Muscle of back (tissue), 11 donors: ENCODE results near the gene GFRA1. TPM values are rescaled to one million over a fixed set of nuclear protein-coding genes. Genes with fewer than 3 reads are reported as not detected.

Experiments used
- DNase-seq, 3 donors: peaks; one replicate each; pipeline versions ENCODE4 v3.0.0 to v3.0.0-alpha.2; 2013
- polyA plus RNA-seq, 10 donors: library from polyadenylated mRNA; unstranded; fragments of 120-200 nt; gene quantifications; one replicate each; pipeline ENCODE4 v1.2.1, GENCODE V29; 2013; ENCODE audit not compliant: insufficient read length in 10 of 10

Gene GFRA1
- polyA plus RNA-seq, 10 donors, result 28.0 to 45.7 (median 37.4) TPM

GRCh38 chr10:116130006-116130405 lies 143.0 kb downstream of the GFRA1 start:
- DNase-seq, result no peak

GRCh38 chr10:116126954-116127695 lies 145.9 kb downstream of the GFRA1 start:
- no peak for DNase-seq

GRCh38 chr10:116126239-116126638 lies 146.8 kb downstream of the GFRA1 start:
- DNase-seq, result no peak

GRCh38 chr10:116125180-116125579 lies 147.8 kb downstream of the GFRA1 start:
- no peak for DNase-seq

GRCh38 chr10:116124777-116125176 lies 148.2 kb downstream of the GFRA1 start:
- no peak for DNase-seq

- no peak for DNase-seq
Measured at GRCh38 chr10:116122664-116123063, 150.3 kb downstream of the GFRA1 start.

- no peak for DNase-seq
Measured at GRCh38 chr10:116121640-116122525, 151.1 kb downstream of the GFRA1 start.

GRCh38 chr10:116120688-116121455 lies 152.1 kb downstream of the GFRA1 start:
- DNase-seq, result no peak

- no peak for DNase-seq
Measured at GRCh38 chr10:116118847-116119246, 154.2 kb downstream of the GFRA1 start.

- no peak for DNase-seq
Measured at GRCh38 chr10:116115797-116116196, 157.2 kb downstream of the GFRA1 start.

GRCh38 chr10:116115036-116115641 lies 157.9 kb downstream of the GFRA1 start:
- DNase-seq, result no peak

- DNase-seq, result peak in 1 of 3 donors; percentile 65
Measured at GRCh38 chr10:116113721-116114501, 159.1 kb downstream of the GFRA1 start.

GRCh38 chr10:116112232-116113231 lies 160.5 kb downstream of the GFRA1 start:
- no peak for DNase-seq

- DNase-seq, result no peak
Measured at GRCh38 chr10:116111483-116112095, 161.4 kb downstream of the GFRA1 start.

- no peak for DNase-seq
Measured at GRCh38 chr10:116110736-116111135, 162.3 kb downstream of the GFRA1 start.

GRCh38 chr10:116109881-116110280 lies 163.1 kb downstream of the GFRA1 start:
- no peak for DNase-seq

- DNase-seq, result no peak
Measured at GRCh38 chr10:116109481-116109880, 163.5 kb downstream of the GFRA1 start.

- no peak for DNase-seq
Measured at GRCh38 chr10:116108095-116108494, 164.9 kb downstream of the GFRA1 start.

- DNase-seq, result no peak
Measured at GRCh38 chr10:116106611-116107010, 166.4 kb downstream of the GFRA1 start.
